ENCODE results near the gene HDAC4.

- TF ChIP-seq RBM15 (IDR thresholded peaks at IDR 0.05; ENCODE audit: insufficient read depth, low read length): no peak
- TF ChIP-seq ZNF224 (CRISPR knock-in tag; IDR thresholded peaks at IDR 0.05): no peak
- no peak for TF ChIP-seq TBL1XR1 (IDR thresholded peaks at IDR 0.05; ENCODE audit: low read length in 2 of 2)
- no peak for TF ChIP-seq ZSCAN29 (IDR thresholded peaks at IDR 0.05)
- TF ChIP-seq ATF1 (CRISPR knock-in tag; IDR thresholded peaks at IDR 0.05): no peak
- no peak for TF ChIP-seq ATF1 (tag; IDR thresholded peaks at IDR 0.05)
- no peak for TF ChIP-seq CTCF (IDR thresholded peaks at IDR 0.05 in 2 of 3, conservative IDR thresholded peaks at IDR 0.05 in 1 of 3; ENCODE audit: insufficient read depth in 2 of 3, low read depth in 1 of 3, low read length in 3 of 3)
- no peak for TF ChIP-seq ZNF699 (CRISPR knock-in tag; IDR thresholded peaks at IDR 0.05; ENCODE audit: insufficient replicate concordance)
Observed at GRCh38 chr2:239061121-239061666, 339.6 kb downstream of the HDAC4 start.
